Keratinocyte (primary cell): ENCODE measurements around the gene RGS9. TPM values are rescaled to one million over a fixed set of nuclear protein-coding genes. Genes with fewer than 3 reads are reported as not detected.

Experiments used
- DNase-seq: peaks from one replicate; pipeline ENCODE4 v3.0.0-alpha.2; 2011; ENCODE audit warnings: low read depth, missing footprints, low spot score
- FAIRE-seq: peaks from 2 replicates; lab custom pipeline; 2011; peaks lifted over from hg19 to GRCh38; lab: Jason Lieb, UNC
- H2AFZ ChIP-seq: 2 replicates; pipeline ENCODE4 v1.6.0; 2012; ENCODE audit warnings: low read length, control low read depth, inconsistent platforms; ENCODE audit not compliant: control insufficient read depth
- H3K27ac ChIP-seq: 2 replicates; pipeline ENCODE4 v1.5.1; 2011; ENCODE audit warnings: low read length; ENCODE audit not compliant: control insufficient read depth, insufficient read depth
- H3K27me3 ChIP-seq: 3 replicates; pipeline ENCODE4 v1.6.0; 2011; ENCODE audit warnings: low read length; ENCODE audit not compliant: control insufficient read depth, insufficient read depth; ENCODE audit errors: extremely low read depth
- H3K36me3 ChIP-seq, 2 experiments: 2 replicates in 1 of 2; 3 replicates in 1 of 2; pipeline ENCODE4 v1.5.1; 2011; ENCODE audit warnings: low read length in 2 of 2, mild to moderate bottlenecking in 1 of 2; ENCODE audit not compliant: control insufficient read depth in 2 of 2, insufficient read depth in 2 of 2; ENCODE audit errors: extremely low read depth in 1 of 2
- H3K4me1 ChIP-seq: 3 replicates; pipeline ENCODE4 v1.5.1; 2011; ENCODE audit warnings: low read length; ENCODE audit not compliant: control insufficient read depth, insufficient read depth; ENCODE audit errors: extremely low read depth
- H3K4me2 ChIP-seq: 3 replicates; pipeline ENCODE4 v1.6.0; 2011; ENCODE audit warnings: low read depth, low read length; ENCODE audit not compliant: control insufficient read depth, insufficient read depth; ENCODE audit errors: extremely low read depth
- H3K4me3 ChIP-seq, 3 experiments: fragments of 200-600 bp in 1 of 3; sonication (generic) in 1 of 3; 2 replicates in 2 of 3; 3 replicates in 1 of 3; pipeline ENCODE4 v1.5.1; 2011 to 2016; ENCODE audit warnings: low read length in 3 of 3, mild to moderate bottlenecking in 3 of 3, control low read depth in 2 of 3, inconsistent platforms in 1 of 3, low read depth in 1 of 3, mixed read lengths in 1 of 3, mixed run types in 1 of 3, moderate library complexity in 1 of 3; ENCODE audit not compliant: control insufficient read depth in 2 of 3, insufficient read depth in 2 of 3; ENCODE audit errors: extremely low read depth in 1 of 3
- H3K79me2 ChIP-seq: 2 replicates; pipeline ENCODE4 v1.6.0; 2012; ENCODE audit warnings: low read length; ENCODE audit not compliant: control insufficient read depth, insufficient read depth
- H3K9ac ChIP-seq: 3 replicates; pipeline ENCODE4 v1.6.0; 2011; ENCODE audit warnings: low read length; ENCODE audit not compliant: control insufficient read depth, insufficient read depth; ENCODE audit errors: extremely low read depth
- H3K9me1 ChIP-seq: 3 replicates; pipeline ENCODE4 v1.6.0; 2011; ENCODE audit warnings: low read length; ENCODE audit not compliant: control insufficient read depth, insufficient read depth; ENCODE audit errors: extremely low read depth
- H3K9me3 ChIP-seq: 2 replicates; pipeline ENCODE4 v1.5.1; 2012; ENCODE audit warnings: low read depth, low read length; ENCODE audit not compliant: control insufficient read depth
- H4K20me1 ChIP-seq: 3 replicates; pipeline ENCODE4 v1.6.0; 2011; ENCODE audit warnings: low read length; ENCODE audit not compliant: control insufficient read depth, insufficient read depth; ENCODE audit errors: extremely low read depth
- CTCF ChIP-seq, 3 experiments: IDR thresholded peaks in 1 of 3; conservative IDR thresholded peaks in 1 of 3; optimal IDR thresholded peaks in 1 of 3; 2 replicates in 2 of 3; 3 replicates in 1 of 3; pipeline versions ENCODE3 to v1.5.1; 2011; ENCODE audit warnings: low read length in 3 of 3, mild to moderate bottlenecking in 3 of 3, moderate library complexity in 2 of 3, control low read depth in 1 of 3, inconsistent platforms in 1 of 3; ENCODE audit not compliant: insufficient read depth in 2 of 3; ENCODE audit errors: extremely low read depth in 1 of 3
- EZH2 ChIP-seq: IDR thresholded peaks from one replicate; pipeline ENCODE4 v1.6.1; 2012; ENCODE audit warnings: inconsistent platforms, mild to moderate bottlenecking, low read length, moderate library complexity
- dilution Hi-C: fragments of 300-500 bp; cut with MboI; formaldehyde crosslinking; loops from one replicate; pipeline ENCODE4 v1.7.0; 2020; ENCODE audit warnings: low sequenced_read_pairs; ENCODE audit not compliant: extremely low pct_ligation_motif_present
- polyA plus RNA-seq, 5 experiments: library from polyadenylated mRNA; depleted of rRNA in 3 of 5; stranded (reverse) in 3 of 5; stranded (forward) in 1 of 5; unstranded in 1 of 5; fragments of >200 nt; gene quantifications; 1 replicate in 1 of 5; 2 replicates in 3 of 5; 3 replicates in 1 of 5; pipeline versions ENCODE4 v1.2.1 to v1.2.3, GENCODE V29; 2011 to 2012; ENCODE audit warnings: missing spikeins in 2 of 5, low read depth in 1 of 5, low replicate concordance in 1 of 5

Gene RGS9
- polyA plus RNA-seq, 1 donor (not counting 4 experiments of a cell fraction or from before 2014, with no cell fraction given) = 4.8 TPM

- TF ChIP-seq EZH2 = no peak
- peak; percentile 37 to 84 (median 77) for TF ChIP-seq CTCF (optimal IDR thresholded peaks at IDR 0.05 in 1 of 3, IDR thresholded peaks at IDR 0.05 in 1 of 3, conservative IDR thresholded peaks at IDR 0.05 in 1 of 3; ENCODE audit: extremely low read depth in 1 of 3, insufficient read depth in 2 of 3, low read length in 3 of 3)
- dilution Hi-C loops = no loop called here
- peak overlapping the region; percentile 51 for H3K27ac ChIP-seq
- peaks cover 2% of the 10 kb centered on the region for H3K9me1 ChIP-seq
- peaks cover 27% of the 10 kb centered on the region for H3K4me1 ChIP-seq
- H3K9me3 ChIP-seq = no peaks in the 10 kb centered on the region
- H3K4me2 ChIP-seq = peak overlapping the region; percentile 75
- no peaks in the 10 kb centered on the region for H3K79me2 ChIP-seq
- no peaks in the 10 kb centered on the region for H3K27me3 ChIP-seq
- no peak for FAIRE-seq
- peak overlapping the region; percentile 68 for H3K9ac ChIP-seq
- peak overlapping the region; percentile 76 for H2AFZ ChIP-seq
- no peaks in the 10 kb centered on the region for H3K36me3 ChIP-seq
- no peak for DNase-seq
- peak overlapping the region; percentile 39 to 62 (median 49) for H3K4me3 ChIP-seq
- no peaks in the 10 kb centered on the region for H4K20me1 ChIP-seq
Measured at GRCh38 chr17:65100316-65101140, 36.6 kb upstream of the RGS9 start.

- Histone ChIP-seq H4K20me1 (no peaks in the 10 kb centered on the region), H3K4me3 (peak overlapping the region in 2 of 3 experiments; percentile 49 to 62), H3K27me3 (no peaks in the 10 kb centered on the region), H3K27ac (no peak overlapping the region), H3K9ac (peak overlapping the region; percentile 68), H3K4me1 (peaks cover 31% of the 10 kb centered on the region), H3K4me2 (peak overlapping the region; percentile 75), H2AFZ (peak overlapping the region; percentile 76), H3K36me3 (no peaks in the 10 kb centered on the region), H3K9me1 (peaks cover 2% of the 10 kb centered on the region), H3K9me3 (no peaks in the 10 kb centered on the region), H3K79me2 (no peaks in the 10 kb centered on the region)
- dilution Hi-C loops = no loop called here
- TF ChIP-seq CTCF (optimal IDR thresholded peaks at IDR 0.05 in 1 of 3, IDR thresholded peaks at IDR 0.05 in 1 of 3, conservative IDR thresholded peaks at IDR 0.05 in 1 of 3; ENCODE audit: extremely low read depth in 1 of 3, insufficient read depth in 2 of 3, low read length in 3 of 3) (no peak), EZH2 (no peak)
- FAIRE-seq (no peak), DNase-seq (no peak)
Measured at GRCh38 chr17:65101371-65101770, 35.8 kb upstream of the RGS9 start.
